Stimulated activated naive CD4-positive, alpha-beta T cell treated with Interleukin-2 at 50 U/mL for 16 hours (primary cell): Measurements from ENCODE around the gene DCD.
A peak's percentile ranks its signal among the peaks of the same experiment; 100 is the strongest.
"Not testable (repeated sequence)": the region's sequence is repeated elsewhere in the genome, so short reads cannot be mapped to it uniquely, and the experiment has no call there.

ENCODE experiments used
- DNase-seq: peaks from one replicate; lab custom pipeline; 2025; lab: John Stamatoyannopoulos, UW

DCD gene, protein sequence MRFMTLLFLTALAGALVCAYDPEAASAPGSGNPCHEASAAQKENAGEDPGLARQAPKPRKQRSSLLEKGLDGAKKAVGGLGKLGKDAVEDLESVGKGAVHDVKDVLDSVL

GRCh38 chr12:54648265-54648664, at the start of gene DCD:
DCD (minus strand) TSS chr12:54648365; CDS start chr12:54648303, 62 bp downstream.
- no peak for DNase-seq

DNA sequence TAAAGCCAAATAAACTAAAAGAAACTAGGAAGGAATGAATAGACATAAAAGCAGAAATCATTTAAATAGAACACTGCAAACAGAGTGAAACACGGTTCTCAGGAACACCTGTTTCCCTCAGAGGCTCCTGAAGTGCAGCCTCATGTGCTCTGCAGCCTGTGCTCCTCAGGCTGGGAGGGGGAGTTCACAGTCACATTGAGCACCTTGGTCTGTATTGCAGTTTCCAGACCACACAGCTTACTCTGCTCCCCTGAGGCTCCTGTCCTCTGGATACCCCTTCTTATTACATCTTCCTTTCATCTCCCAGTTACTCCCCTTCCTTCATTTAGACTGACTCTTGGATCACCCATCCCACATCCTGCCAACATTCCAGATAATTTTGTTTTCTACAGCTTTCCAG, 49.7 kb upstream of the DCD start:
- no peak for DNase-seq

DNA sequence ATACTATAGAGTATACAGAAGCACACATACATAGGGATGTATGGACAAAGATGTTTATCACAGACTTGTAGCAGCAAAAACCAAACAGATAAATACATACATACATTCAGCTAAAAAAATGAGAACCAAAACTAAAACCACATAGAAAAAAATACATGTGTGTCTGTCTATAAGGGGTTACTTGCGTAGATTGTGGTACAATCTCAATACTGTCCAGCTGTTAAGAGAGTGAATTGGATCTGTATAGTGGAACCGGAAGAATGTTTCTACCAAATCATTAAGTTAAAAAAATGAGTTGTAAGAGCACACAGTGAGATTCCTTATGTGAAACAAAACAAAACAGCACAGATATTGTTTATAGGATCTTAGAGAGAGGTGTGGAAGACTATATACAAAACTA, 44.2 kb upstream of the DCD start:
- DNase-seq, result no peak

DNA sequence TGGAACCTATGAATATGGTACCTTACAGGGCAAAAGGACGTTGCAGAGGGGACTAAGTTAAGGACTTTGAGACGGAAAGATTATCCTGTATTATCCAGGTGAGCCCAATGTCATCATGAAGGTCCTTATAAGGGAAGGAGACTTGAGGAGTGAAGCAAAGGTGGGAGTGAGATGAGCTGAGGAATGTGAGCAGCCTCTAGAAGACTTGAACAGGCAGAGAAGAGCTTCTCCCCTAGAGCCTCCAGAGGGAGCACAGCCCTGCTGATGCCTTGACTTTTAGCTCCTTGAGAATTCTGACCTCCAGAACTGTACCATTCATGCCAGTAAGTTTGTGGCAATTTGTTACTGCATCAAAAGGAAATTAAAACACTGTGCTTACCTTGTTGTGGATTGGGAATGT, 41.8 kb upstream of the DCD start:
- no peak for DNase-seq

DNA sequence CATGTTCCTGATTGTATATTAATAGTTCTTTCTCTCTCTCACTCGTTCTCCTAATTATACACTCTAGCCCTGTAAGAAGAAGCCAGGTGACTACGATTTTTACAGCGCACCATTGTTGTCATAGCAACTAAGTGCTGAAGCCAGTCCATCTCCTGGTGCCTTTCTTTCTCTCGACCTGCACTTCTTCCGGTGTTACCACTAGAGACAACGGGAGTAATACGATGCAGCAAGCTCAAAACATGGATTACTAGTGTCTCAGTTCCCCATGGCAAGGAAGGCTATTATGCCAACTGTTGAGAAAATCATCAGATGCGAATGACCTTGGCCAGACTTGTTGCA, 40.8 kb upstream of the DCD start:
- no peak for DNase-seq

DNA sequence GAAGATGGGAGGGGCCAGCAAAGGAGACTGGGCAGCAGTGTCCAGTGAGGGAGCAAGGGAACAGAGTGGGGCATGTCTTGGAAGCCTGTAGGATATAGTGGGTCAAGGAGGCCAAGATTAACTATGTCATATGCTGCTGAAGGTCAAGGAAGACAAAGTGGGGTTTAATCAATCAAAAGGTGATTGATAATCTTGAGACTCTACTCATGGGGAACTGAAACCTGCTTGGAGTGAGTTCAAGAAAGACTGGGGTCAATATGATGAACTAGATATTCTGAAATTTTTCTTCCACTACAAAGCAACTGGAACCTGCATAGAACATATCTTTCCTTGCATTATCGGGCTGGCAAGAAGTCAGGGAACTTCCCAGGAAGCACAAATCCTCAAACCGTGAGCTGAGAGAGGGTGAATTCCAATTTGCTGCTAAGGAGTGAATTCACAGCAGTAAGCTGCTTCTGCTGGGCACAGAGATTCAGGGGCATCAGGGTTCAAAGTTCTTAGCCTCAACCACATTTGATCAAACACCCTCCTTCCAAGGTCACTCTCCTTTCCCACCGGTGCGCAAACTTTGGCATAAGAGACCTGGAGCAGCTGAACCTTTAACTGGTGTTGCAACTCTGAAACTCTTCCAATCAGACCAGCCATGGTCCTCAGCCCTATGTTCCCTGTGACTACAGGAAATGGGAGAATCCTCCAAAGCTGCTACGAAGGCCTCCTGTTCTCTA, 40.3 kb upstream of the DCD start:
- DNase-seq, result no peak

DNA sequence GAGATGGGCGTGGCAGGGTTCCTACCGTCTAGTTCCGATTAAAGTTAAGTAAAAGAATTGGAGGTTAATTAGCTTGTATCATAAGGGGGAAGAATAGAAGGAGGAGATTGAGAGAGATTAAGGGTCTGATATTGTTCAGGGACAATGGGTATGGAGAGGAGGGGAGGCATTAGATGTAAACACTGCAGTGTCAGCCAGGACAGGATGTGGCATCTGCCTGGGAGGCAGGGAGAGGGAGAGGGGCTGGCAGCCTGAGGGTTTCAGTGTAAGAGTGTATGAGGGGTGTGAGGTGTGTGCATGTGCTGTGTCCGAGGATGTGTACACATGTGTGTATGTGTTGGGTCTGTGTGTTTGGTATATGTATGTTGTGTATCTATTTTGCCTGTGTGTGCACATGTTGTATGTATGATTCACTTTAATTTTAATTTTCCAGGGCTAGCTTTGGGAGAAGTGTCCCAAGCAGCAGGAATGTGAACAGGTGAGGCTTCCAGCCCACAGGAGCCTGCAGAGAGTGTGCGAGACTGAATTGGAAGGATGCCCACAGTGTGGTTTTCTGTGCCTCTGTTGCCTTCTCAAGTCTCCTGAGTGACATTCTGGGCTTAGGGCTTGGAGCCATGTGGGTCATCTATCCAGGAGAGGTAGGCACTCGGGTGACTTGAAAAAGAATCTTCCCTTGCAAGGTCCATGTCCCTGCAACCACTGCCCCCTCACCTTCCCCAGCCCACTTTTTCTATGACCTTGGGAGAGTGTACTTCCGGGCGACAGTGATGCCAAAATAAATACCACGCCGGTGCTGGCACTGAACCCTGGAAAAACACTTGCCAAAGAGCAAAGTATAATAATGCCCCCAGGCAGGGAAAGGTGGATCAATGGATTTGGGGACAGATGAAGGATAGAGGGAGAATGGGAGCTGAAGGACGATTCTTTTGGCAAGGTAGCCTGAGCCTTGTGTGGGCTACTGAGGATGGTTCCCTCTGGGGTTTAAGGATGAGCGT, 36.8 kb upstream of the DCD start:
- DNase-seq, result no peak

DNA sequence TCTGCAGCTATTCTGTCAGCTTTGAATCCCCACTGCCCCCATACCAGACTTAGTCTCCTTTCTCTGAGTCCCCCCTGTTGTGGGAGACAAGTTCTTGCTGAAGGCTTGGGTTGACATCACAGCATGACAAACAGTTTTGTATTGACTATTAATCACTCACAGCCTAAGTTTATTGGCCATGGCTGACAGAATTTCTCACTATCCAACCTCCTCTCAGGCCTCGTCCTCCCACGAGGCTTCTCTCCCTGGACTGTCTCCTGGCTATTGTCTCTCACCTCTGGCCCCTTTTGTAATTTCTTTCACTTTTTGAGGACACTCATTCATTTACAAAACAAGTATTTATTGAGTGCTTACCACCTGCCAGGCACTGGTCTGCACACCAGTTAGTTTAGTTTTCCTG, 35.2 kb upstream of the DCD start:
- no peak for DNase-seq

DNA sequence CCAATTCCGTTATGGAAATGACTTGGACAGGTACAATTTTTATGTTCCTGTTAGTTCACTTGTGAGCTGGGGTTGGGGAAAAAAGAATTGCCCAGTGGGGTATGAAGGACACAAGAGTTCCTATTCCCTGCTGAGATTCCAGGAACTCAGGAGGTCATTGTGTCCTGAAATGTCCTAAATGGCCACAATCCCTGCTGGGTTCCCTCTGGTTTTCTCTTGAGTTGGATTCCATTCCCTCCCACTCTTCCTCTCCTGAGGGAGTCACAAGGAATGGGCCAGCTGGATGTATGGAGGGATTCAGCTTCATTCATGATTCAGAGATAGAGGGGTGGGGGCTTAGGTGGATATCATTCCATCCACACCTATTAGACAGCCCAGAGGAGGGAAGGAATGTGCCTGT, 34.5 kb upstream of the DCD start:
- DNase-seq, result no peak

DNA sequence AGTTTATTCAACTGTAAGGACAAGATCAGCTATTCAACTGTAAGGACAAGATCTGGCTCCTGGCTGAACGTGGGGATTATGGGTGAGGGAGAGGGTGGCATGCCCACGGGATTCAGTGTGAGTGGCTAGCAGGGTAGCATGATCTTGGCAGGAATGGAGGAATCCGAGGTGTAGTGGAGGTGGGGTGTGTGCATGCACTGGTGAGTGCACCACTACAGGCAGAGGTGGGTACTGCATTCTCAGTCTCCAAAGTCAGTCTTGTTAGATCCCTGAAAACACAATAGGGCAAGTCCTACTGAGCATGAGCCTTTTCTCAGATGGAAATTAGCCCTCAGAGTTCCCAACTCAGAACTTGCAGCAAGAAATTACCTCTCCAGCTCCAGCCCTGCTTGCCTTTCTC, 32.2 kb upstream of the DCD start:
- DNase-seq, result no peak

- no peak for DNase-seq
Measured at GRCh38 chr12:54678131-54678530, 30.0 kb upstream of the DCD start.

DNA sequence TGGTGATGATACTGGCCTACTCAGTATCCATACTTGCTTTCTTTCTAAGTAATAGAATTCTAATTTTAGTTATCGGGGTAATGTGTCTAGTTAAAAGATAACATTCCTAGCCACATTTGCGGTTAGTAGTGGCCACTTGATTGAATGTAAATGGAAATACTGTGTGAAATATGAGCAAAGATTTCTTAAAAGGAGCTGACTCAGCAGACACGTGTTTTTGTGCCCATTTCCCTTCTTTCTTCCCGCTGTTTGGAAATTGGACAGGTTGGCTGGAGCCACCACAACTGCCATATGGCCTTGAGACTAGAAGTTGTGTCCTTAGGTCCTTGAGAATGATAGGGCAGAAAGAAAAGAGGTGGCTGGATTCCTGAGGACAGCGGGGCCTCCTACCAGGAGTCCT, 19.8 kb upstream of the DCD start:
- no peak for DNase-seq

DNA sequence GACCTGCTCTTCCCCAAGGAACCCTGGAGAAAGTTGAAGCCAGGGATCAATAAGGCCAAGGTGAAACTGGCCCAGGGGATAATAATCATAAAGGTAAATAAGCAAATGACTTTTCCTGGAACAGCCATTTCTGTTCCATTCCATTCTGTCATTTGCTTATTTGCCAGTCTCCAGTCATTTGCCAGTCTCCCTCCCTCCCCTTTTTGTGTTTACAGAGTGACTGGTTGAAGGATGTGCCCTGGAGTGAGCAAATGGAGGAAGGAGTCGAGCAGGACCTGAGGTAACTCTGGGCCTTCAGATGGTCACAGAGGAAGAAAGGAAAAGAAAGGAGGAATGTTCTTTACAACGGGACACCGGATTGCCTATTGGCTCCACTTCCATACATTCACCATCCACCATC, 17.8 kb upstream of the DCD start:
- DNase-seq, result no peak

DNA sequence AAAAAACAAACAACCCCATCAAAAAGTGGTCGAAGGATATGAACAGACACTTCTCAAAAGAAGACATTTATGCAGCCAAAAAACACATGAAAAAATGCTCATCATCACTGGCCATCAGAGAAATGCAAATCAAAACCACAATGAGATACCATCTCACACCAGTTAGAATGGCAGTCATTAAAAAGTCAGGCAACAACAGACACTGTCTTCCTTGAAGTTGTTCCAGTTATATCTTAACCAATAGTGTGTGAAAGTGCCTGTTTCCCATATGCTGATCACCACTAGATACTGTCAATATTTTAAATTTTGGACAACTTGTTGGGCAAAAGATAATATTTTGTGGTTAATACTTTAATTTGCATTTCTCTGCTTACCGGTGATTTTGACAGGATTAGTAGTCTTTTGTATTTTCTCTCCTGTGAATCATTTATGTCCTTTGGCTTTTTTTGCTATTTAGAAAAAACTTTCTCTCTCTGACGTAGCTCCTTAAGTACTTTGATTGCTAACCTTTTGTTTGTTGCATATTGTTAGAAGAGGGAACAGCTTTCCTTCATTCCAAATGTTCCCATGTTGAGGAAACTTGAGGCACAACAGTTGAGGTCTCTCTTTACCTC, 17.0 kb upstream of the DCD start:
- DNase-seq, result not testable (repeated sequence)

DNA sequence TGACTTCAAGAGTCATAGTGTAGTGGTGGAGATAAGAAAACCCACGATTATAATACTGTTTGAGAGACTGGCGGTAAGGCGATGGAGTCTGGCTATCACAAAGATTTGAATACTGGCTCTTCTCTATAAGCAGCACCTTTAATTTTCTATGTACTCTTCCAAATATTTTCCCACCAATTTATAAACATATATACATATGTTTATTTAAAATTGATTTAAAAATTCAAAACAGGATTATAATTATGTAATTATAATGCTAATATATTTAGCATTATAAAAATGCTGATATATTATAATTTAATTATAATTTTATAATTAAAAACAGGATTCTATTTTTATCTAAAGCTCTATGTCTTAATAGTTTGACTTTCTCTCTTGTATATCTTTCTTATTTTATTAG, 15.4 kb upstream of the DCD start:
- no peak for DNase-seq

- no peak for DNase-seq
Measured at GRCh38 chr12:54662026-54662425, 13.9 kb upstream of the DCD start.

- no peak for DNase-seq
Measured at GRCh38 chr12:54661048-54661447, 12.9 kb upstream of the DCD start.

DNA sequence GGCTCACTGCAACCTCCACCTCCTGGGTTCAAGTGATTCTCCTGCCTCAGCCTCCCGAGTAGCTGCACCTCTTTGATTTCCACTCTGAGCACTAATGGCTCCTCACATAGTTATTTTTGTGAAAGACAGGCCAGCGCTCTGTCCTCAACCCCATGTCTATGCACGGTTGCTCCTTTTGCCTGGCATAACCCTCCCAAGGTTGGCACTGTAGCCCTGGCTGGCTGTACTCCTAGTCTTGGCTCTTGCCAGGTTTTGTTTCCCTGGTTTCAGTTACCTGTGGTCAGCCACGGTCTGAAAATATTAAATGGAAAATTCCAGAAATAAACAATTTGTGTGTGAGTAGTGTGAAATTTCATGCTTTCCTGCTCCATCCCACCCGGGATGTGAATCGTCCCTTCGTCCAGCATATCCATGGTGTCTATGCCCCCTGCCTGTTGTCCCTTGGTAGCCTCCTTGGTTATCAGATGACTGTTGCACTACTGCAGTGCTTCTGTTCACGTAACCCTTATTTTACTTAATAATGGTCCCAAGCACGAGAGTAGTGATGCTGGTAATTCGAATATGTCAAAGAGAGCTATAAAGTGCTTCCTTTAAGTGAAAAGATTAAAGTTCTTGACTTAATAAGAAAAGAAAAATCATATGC, 12.3 kb upstream of the DCD start:
- no peak for DNase-seq

DNA sequence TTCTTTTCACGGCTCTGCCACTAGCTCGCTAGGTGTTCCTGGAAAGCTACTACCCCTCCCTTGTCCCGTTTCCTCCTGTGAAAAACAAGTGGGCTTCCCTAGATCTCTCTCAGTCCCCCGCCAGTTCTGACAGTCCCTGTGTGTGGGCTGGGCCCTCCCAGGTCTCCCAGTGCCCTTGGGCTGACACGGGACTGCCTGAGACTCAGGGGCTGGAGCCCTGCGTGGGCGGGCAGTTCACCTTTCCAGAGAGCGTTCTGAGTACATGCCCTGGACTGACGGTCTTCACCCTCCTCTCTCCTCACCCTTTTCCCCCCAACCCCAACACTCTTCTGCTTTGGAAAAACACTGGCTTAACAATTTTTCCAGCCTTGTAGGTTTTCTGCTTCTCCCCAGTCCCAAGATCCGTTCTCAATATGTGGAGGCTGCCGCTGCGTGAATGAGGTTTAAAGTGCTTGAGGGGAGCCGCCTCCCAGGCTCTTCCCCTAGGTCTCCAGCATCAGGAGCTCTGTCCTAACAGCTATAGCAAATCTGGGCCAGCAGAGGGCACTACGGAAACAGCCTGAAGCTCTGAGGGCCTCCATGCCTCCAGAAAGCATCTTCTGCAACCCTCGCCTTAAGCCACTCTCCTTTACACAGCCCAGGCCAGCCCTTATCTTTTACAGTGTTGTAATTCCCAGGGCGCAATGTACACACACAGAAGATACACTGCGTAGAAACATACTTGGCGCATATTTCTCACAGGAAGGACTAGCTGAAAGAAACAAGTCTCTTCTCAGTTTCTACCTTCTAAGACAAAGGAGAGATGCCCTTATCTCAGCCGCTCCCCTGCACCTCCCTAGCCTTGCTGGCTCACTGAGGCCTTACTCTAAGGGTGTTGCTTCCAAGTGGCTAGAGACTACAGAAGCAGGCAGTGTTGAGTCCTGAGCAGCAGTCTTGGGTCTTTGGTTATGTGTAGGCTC, 10.4 kb upstream of the DCD start:
- peak; percentile 7 for DNase-seq

DNA sequence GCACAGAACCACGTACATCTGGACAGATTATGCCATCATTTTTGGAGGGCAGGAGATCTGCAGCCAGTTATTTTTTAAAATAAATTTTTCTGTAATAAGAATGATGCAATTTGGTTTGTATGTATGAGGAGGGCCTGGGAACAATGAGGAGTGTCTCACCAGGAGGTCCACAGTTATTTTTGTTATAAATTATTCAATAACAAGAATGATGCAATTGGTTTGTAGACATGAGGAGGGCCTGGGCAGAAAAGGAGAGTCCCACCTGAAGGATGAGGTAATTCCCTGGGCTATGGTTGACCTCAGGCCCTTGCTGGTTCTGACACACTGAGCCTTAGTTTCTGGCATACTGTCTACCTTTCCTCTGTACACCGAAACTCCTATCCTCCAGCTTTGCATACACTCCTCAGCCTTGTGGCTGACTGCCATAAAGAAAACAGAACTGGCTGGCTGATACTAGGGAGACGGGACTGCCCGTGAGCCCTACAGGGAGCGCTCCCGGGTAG, 9.0 kb upstream of the DCD start:
- no peak for DNase-seq

GRCh38 chr12:54654926-54655325, 6.8 kb upstream of the DCD start:
- DNase-seq, result no peak
